Stimulated activated CD8-positive, alpha-beta memory T cell treated with anti-CD3 and anti-CD28 coated beads, Interleukin-15, amount 100 ng/mL, for 1 hour (primary cell): ENCODE data around the gene BCL2L1.
"Not testable (repeated sequence)": the region's sequence is repeated elsewhere in the genome, so short reads cannot be mapped to it uniquely, and the experiment has no call there.

Experiments used
- DNase-seq: peaks from one replicate; pipeline ENCODE4 v3.0.0-alpha.2; 2020; ENCODE audit warnings: low read depth

The BCL2L1 gene

DNA sequence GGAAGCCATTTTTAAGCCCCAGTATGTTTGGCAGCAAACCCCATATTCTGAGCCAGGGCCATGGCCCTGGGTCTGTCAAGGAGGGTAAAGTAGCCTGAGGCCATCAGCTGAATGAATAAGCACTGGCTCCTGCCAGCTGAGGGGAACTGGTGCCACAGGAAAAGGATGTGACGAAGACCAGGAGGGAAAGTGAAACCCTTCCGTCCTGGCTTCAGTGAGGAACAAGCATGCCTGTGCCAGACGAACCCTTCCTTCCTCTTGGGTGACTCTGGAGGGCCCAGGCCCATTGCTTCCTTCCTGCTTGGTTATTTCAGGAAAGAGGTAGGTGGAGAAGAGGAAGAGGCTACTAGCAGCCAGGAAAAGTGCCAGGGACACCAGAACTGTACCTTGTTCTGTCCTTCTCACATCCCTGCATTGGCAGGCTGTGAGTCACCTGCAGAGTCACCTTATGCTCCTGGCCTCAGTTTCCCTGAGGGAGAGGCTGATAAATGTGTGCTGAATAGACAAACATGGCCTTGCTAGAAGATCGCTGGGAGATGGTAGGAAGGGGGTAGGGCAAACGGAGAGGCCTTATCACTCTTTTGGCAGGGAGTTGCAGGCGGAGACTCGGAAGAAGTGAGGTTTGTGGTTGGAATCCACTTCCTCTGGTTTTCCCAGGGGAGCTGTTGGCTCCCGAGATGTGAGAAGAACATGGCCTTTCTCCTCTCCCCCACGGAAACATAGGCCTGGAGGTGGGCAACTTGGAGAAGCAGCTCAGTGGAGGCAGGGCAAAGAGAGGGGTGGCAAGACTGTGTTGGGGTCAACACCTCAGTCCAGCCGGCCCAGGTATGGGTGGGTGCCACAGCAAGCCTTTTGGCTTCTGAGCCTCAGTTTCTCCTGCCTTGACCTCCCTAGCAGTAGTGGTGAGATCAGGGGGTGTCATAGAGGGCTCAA lies 47.5 kb downstream of the BCL2L1 start:
- DNase-seq, result peak; percentile 39

DNA sequence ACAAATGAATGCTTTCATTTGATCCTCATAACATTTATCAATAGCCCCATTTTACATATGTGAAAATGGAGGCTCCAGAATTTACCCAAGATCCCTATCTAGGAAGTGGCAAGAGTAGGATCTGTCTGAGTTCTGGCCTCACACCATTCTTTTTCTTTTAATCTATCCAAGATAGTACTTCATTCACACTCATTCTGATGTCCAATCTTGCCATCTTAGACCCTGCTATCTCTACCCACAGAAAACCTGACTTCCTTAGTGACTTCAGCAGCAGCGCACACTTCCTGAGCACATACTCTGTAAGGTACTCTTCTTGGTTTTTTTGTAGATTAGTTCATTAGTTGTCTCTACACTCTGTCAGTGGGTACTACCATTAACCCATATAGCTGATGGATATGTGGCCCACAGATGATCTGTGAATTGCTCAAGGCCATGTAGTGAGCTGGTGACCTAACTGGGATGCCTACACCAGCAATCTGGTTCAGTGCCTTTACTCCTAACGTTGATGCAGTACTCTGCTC lies 48.7 kb downstream of the BCL2L1 start:
- no peak for DNase-seq

- no peak for DNase-seq
Measured at GRCh38 chr20:31673435-31673834, 49.2 kb downstream of the BCL2L1 start.

DNA sequence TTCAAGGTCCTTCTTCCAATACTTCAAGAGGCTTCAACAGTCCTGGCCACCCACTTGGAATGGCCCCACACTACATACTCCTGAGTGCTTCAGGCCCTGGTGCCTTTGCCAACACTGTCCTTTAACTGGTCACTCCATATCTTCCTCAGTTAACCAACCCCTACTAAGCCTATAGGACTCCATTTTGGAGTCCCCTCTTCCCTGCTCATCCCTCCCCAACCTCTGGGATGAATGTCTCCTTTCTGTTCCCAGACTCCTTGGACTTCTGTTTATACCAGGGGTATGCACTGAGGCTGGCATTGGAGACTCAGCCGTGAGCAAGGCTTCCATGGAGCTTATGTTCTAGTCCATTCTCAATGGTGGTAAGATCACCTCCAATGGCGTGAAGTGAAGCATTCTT lies 51.3 kb downstream of the BCL2L1 start:
- DNase-seq, result no peak

- no peak for DNase-seq
Measured at GRCh38 chr20:31670371-31671228, 52.1 kb downstream of the BCL2L1 start.

DNA sequence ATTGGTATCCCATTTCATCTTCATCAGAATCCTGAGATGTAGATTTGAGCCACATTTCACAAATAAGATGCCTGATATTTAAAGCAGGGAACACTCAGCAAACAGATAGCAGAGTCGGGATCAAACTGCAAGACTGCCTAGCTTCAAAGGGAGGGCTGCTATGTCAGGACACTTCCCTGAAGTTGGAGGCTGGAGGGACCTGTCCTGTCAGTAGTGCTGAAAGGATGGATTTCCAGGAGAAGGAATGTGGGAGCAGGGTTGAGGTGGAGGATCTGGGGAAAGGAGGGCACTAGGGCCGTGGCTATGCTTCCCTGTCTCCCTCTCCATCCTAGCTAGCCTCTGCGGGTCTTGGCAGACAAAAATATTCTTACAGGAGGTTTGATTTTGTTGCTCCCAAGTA lies 52.8 kb downstream of the BCL2L1 start:
- no peak for DNase-seq

- not testable (repeated sequence) for DNase-seq
Measured at GRCh38 chr20:31668944-31669343, 53.7 kb downstream of the BCL2L1 start.

DNA sequence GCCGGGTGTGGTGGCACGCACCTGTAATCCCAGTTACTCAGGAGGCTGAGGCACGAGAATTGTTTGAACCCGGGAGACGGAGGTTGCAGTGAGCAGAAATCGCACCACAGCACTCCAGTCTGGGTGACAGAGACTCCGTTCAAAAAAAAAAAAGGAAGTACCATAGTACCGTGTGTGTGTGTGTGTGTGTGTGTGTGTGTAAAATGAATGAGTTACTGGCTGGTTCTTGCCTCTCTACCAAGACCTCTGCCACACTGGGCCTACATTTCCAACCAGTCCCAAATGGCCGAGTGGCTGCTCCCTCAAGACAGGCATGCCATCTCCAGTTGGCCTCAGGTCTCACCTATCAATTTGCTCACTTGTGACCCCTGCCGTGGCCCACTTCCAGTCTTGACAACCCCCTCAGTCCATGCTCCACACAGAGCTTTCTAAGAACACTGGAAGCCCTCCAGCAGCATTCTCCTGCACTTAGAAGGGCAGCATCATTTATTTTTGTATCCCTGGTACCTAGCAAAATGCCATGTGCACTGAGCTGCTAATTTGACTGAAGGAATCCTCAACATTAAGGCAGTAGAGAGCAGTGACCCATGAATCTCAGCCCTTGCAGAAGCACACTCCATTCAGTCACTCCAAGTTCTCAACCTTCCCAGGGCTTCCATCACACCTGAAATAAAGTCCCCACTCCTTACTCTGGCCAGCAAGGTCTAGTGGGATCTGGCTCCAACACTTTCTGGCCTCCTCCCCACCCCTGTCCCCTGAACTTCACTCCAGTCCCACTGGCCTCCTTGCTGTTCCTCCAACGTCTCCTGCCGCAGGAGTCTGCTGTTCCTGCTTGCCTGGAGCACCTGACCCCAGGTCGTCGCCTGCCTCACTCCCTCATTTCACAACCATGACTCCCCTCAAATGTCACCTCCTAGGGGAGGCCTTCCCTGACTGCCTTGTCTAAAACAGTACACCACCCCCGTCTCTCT lies 55.1 kb downstream of the BCL2L1 start:
- no peak for DNase-seq

DNA sequence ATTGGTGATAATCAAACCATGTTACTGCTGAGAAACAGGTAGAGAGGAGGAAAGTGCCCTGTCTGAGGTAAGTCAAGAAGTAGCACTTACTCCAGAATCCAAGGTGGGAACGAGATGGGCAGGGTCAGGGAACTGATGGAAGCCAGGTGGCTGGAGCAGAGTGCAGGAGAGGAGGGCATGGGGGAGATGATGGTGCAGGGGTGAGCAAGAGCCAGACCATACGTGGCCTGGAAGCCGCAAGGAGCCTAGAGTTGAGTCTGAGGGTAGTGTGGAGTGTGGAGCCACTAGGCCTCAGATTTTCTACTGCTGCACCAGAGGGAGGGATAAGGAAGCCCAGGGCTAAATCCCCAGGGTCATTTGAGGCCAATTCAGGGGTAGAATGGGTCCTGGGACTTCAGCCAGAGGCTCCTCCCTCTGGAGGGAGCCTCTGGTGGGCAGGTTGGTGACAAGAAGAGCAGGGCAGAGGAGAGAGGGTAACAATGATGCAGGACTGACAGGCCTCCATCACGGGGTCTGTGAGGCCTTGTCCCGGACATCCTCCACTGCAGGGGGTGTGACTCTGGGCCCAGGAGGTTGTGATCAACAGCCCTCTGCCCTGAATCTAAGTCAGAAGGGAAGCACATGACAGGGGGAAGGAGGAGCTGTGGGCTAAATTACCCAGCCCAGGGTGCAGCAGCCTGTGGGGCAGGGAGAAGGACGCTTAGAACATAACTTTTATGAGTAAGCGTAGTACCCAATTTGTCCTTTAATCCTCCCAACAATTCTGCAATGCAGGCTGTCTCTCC lies 56.2 kb downstream of the BCL2L1 start:
- no peak for DNase-seq

DNA sequence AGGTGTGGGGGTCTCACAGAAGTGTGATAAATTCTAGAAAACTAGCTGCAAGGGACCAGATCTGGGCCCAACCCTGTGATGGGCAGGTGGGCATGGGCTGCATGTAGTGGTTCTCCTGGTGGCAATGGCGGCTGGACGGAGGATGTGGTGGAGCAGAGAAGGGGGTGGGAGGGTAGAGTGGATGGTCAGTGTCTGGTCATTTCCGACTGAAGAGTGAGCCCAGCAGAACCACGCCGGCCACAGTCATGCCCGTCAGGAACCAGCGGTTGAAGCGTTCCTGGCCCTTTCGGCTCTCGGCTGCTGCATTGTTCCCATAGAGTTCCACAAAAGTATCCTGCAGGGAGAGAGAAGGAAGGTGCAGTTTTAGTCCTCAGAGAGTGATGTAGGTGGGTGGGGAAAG lies 56.9 kb downstream of the BCL2L1 start:
- DNase-seq, result no peak

GRCh38 chr20:31664696-31665354 lies 57.8 kb downstream of the BCL2L1 start:
- DNase-seq, result no peak

DNA sequence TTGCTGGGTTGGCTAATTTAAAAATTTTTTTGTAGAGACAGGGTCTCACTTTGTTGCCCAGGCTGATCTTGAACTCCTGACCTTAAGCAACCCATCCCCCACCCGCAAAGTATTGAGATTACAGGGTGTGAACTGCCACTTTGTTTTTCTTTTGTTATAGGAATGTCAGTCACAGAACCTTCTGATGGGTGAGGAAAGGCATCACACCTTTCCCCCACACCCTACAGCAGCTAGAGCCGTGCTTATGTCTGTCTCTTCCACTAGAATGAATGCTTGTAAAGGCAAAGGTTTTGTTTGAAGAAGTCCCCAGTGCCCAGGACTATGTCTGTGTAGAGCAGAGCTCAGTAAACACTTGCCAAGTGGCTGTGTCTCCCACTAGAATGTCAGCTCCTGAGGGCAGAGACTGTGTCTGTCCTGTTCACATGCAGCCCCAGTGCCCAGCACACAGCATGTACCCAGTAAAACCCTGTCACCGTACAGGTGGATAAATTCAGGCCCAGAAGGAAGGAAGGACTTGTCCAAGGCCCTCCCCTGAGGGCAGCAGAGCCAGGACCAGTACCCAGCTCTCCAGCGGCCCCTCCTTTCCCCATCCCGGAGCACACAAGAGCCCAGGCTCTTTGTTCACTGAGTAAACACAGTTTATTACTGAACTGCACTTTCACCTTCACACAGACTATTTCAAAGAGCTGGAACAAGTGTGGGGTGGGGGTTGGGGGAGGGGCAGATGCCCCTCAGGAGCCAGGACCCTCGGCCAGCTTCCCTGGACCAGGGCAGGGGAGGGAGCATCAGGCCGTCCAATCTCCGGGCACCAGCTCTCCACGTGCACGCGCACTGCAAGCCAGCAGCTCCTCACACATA lies 58.6 kb downstream of the BCL2L1 start:
- DNase-seq, result no peak

DNA sequence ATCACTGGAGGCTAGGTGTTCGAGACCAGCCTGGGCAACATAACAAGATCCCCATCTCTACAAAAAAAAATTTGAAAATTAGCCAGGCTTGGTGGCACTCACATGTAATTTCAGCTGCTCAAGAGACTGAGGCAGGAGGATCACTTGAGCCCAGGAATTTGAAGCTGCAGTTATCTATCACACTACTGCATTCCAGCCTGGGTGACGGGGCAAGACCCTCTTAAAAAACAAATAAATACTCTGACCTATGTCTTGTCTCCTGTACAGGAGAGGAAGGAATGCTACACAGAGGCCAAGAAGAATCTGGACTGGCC lies 59.2 kb downstream of the BCL2L1 start:
- DNase-seq, result no peak

DNA sequence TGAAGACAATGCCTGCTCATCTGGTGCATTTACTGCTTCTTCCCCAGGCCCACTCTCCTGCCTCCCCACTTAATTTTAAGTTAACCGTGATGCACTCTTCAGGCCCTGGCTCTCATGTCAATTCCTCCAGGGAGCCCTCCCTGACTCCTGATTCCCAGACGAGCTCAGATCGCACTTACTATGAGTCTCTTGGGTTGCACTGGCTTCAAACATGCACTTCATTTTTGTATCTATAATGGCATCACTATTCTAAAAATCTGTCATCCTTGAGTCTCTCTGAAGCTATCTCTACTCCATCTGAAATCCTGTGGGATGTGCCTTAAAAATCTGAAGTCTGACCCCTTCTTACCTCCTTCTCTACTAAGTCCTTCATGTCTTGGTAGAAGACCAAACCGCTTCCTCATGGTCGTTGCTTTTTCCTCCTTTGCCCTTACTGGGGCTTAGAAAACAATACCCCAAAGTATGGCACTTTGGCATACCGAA lies 60.3 kb downstream of the BCL2L1 start:
- no peak for DNase-seq

DNA sequence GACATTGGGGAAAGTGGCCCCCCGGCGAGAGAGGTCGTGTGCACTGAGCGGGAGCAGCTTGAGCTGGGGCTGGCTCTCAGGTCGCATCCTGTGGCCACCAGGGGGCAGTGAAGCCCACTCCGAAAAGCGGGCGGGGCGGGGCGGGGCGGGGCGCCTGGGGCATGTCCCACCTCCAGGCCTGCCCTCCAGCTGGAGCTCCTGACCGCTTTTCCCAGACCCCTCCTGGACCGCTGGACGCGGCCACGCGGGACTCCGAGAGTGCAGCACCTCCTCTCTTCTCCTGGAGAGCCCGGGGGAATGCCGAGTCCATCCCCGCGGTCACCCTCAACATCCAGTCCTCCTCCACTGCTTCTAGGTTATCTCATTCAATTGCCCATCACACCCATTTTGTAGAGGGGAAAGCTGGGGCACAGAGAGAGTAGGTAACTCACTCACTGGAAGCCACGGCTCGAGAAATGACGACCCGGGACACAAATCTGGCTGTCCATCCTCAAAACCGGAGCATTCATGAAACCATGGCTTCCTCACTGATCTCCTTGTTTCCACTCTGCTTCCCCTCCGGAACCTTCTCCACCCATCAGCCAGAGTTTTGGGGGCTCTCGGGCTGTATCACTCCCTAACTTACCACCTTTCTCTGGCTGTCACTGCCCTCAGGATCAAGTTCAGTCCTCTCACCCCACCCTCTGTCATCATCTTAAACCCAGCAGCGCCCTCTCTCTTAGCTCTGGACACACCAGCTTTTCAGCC lies 60.9 kb downstream of the BCL2L1 start:
- DNase-seq, result peak; percentile 77

- no peak for DNase-seq
Measured at GRCh38 chr20:31654534-31654933, 68.1 kb downstream of the BCL2L1 start.

DNA sequence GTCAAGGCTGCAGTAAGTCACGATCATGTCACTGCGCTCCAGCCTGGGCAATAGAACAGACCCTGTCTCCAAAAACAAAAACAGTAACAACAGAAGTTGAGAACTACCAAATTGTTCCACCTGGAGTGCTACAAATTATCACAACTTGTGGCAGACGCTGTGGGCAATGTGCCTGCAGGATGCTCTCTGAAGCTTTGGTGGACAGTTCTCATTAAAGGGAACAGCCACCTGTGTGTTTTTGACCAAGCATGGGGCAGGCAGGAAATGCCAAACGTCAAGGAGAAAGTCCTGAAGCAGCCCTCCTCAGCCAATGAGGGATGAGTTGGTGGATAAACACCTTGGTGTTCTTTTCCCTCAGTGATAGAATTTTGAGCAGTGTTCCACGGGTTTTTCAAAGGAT lies 69.1 kb downstream of the BCL2L1 start:
- DNase-seq, result no peak

DNA sequence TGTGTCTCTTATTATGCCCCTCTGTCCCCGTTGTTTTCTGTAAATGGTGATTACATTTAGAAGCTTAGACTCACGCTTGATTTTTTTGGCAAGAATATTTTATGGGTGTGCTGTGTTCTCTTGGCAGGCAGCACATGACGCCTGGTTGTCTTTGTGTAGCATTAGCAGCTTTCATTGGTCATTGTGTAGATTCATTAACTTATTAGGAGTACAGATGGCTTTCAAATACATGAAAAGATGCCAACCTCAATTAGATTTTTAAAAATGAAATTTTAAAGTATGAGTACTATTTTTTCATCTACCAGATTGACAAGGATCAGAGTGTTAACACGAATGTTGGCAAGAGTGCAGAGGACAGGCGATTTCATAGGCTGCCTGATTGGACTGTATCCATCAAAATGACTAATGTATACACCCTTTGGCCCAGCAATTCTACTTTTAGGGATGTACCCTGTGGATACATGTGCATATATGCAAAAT lies 69.7 kb downstream of the BCL2L1 start:
- no peak for DNase-seq
